Right lobe of liver (tissue), 6 donors: ENCODE results near the gene CUL3. TPM values are rescaled to one million over a fixed set of nuclear protein-coding genes. Genes with fewer than 3 reads are reported as not detected.

Experiments used
- ATAC-seq, 4 donors: fragments of 200-7000 bp; cut with Tn5 transposase; one replicate each; pipeline ENCODE4 v1.9.1; 2020; ENCODE audit warnings: mild to moderate bottlenecking in 4 of 4, moderate library complexity in 4 of 4
- DNase-seq, 3 donors: peaks; one replicate each; pipeline ENCODE4 v3.0.0-alpha.2; 2020
- H3K27ac ChIP-seq, 3 donors: fragments of 200-600 bp; one replicate each; pipeline ENCODE4 v1.8.0; 2022
- H3K27me3 ChIP-seq, 2 donors: fragments of 200-600 bp; one replicate each; pipeline ENCODE4 v1.8.0; 2022
- H3K36me3 ChIP-seq, 4 donors: fragments of 200-600 bp; sonication (generic) in 1 of 4; one replicate each; pipeline versions ENCODE4 v1.5.1 to v1.8.0; 2017 to 2022; ENCODE audit warnings: control low read depth in 1 of 4
- H3K4me1 ChIP-seq, 4 donors: fragments of 200-600 bp; sonication (generic) in 1 of 4; one replicate each; pipeline versions ENCODE4 v1.5.1 to v1.8.0; 2017 to 2022; ENCODE audit warnings: control low read depth in 1 of 4
- H3K4me3 ChIP-seq, 3 donors: fragments of 200-600 bp; one replicate each; pipeline ENCODE4 v1.8.0; 2022
- H3K9me3 ChIP-seq, 4 donors: fragments of 200-600 bp; sonication (generic) in 1 of 4; one replicate each; pipeline versions ENCODE4 v1.5.1 to v1.8.0; 2017 to 2022; ENCODE audit warnings: control low read depth in 1 of 4
- POLR2A ChIP-seq: fragments of 450-650 bp; IDR thresholded peaks from one replicate; pipeline ENCODE4 v1.6.1; 2017; ENCODE audit warnings: antibody characterized with exemption, mild to moderate bottlenecking
- WGBS: methylation state at CpG from one replicate; pipeline ENCODE4 v1.1.6; 2018; ENCODE audit warnings: low coverage, low lambda C conversion rate; ENCODE audit not compliant: insufficient coverage; ENCODE audit errors: missing lambda C conversion rate; 5-methylcytosine and 5-hydroxymethylcytosine counted together
- intact Hi-C, 2 donors: fragments of 100-400 bp; cut with DNase I; formaldehyde crosslinking; loops; one replicate each; pipeline versions ENCODE4 v1.11.2 to v1.14.1; 2022
- total RNA-seq, 6 experiments: library from RNA; depleted of rRNA in 2 of 6; stranded (reverse); fragments of >200 nt in 2 of 6; fragmentation: NEBNext Ultra II Directional in 3 of 6; extraction: Animal tissue kit (Norgen Biotek cat#: 25700) in 3 of 6; gene quantifications; one replicate each; pipeline versions ENCODE4 v1.1.0 to v1.2.4, GENCODE V29; 2016 to 2023
- TF ChIP-seq, protein P1 (sequence below), 4 donors: fragments of 200-600 bp in 3 of 4; fragments of 450-650 bp in 1 of 4; IDR thresholded peaks; one replicate each; pipeline versions ENCODE4 v1.5.1 to v1.8.0; 2016 to 2022; ENCODE audit warnings: antibody characterized with exemption in 4 of 4, mild to moderate bottlenecking in 2 of 4
- donor health status: DM: no; HTN: yes; CAD: no.
- donor health status: DM: no; HTN: no; CAD: no.
- donor health status: DM: no; HTN: no; CAD: no.
- donor health status: DM: no; HTN: yes; CAD: no.
- donor health status: DM: no; HTN: yes; CAD: no.

The CUL3 gene
- total RNA-seq, 6 experiments from 2014 or later: 30.3 to 46.2 (median 40.3) TPM

- no peak for ATAC-seq
- H3K4me3 ChIP-seq: no peak overlapping the region
- no peak for DNase-seq
- H3K27ac ChIP-seq: no peak overlapping the region
- H3K4me1 ChIP-seq: no peaks in the 10 kb centered on the region
- intact Hi-C loops: no loop called here
- H3K27me3 ChIP-seq: no peaks in the 10 kb centered on the region
- H3K36me3 ChIP-seq: peaks cover 0 to 7% (median 0%) of the 10 kb centered on the region in 4 donors
- TF ChIP-seq, protein P1, sequence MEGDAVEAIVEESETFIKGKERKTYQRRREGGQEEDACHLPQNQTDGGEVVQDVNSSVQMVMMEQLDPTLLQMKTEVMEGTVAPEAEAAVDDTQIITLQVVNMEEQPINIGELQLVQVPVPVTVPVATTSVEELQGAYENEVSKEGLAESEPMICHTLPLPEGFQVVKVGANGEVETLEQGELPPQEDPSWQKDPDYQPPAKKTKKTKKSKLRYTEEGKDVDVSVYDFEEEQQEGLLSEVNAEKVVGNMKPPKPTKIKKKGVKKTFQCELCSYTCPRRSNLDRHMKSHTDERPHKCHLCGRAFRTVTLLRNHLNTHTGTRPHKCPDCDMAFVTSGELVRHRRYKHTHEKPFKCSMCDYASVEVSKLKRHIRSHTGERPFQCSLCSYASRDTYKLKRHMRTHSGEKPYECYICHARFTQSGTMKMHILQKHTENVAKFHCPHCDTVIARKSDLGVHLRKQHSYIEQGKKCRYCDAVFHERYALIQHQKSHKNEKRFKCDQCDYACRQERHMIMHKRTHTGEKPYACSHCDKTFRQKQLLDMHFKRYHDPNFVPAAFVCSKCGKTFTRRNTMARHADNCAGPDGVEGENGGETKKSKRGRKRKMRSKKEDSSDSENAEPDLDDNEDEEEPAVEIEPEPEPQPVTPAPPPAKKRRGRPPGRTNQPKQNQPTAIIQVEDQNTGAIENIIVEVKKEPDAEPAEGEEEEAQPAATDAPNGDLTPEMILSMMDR (IDR thresholded peaks at IDR 0.05): no peak
- no peak for TF ChIP-seq POLR2A
- no peaks in the 10 kb centered on the region for H3K9me3 ChIP-seq
- WGBS: 82% methylated on average over 1 of the region's 1 CpG
Observed at GRCh38 chr2:224532441-224532840, 52.7 kb downstream of the CUL3 start.

- Histone ChIP-seq H3K36me3 (no peaks in the 10 kb centered on the region), H3K4me3 (no peak overlapping the region), H3K4me1 (peaks cover 0 to 19% (median 0%) of the 10 kb centered on the region in 4 donors), H3K27ac (no peak overlapping the region), H3K9me3 (no peaks in the 10 kb centered on the region), H3K27me3 (no peaks in the 10 kb centered on the region)
- DNase-seq (no peak), ATAC-seq (no peak)
- intact Hi-C loops: no loop called here
- 77% methylated on average over 3 of the region's 3 CpGs for WGBS
- TF ChIP-seq POLR2A: no peak
- TF ChIP-seq, protein P1 (IDR thresholded peaks at IDR 0.05): no peak
Observed at GRCh38 chr2:224528171-224528570, 57.0 kb downstream of the CUL3 start.

- DNase-seq (no peak), ATAC-seq (no peak)
- Histone ChIP-seq H3K36me3 (no peaks in the 10 kb centered on the region), H3K9me3 (no peaks in the 10 kb centered on the region), H3K27me3 (no peaks in the 10 kb centered on the region), H3K4me1 (peaks cover 0 to 26% (median 2%) of the 10 kb centered on the region in 4 donors), H3K4me3 (no peak overlapping the region), H3K27ac (no peak overlapping the region)
- intact Hi-C loops: no loop called here
- no peak for TF ChIP-seq POLR2A
- TF ChIP-seq, protein P1 (IDR thresholded peaks at IDR 0.05): no peak
- 83% methylated on average over 1 of the region's 1 CpG for WGBS
Observed at GRCh38 chr2:224525774-224526173, 59.4 kb downstream of the CUL3 start.

DNA sequence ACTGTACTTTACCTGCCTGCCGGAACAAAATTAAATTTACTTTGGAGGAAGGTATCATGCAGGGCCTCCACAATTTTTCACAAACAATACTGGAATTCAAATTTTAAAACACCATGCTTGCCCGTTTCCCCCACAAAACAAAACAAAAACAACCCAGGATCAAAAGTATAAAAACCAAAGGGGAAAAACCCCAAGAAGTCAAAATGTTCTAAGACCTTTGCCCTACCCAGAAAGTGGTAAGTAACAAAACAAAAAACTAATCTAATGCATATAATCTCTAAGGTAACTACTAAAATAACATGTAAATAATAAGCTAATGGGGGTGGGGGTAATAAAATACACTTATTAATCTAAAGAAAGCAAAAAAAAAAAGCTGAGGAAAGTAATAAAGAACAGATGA is 60.5 kb downstream of the CUL3 start:
- Histone ChIP-seq H3K9me3 (no peaks in the 10 kb centered on the region), H3K27ac (no peak overlapping the region), H3K36me3 (no peaks in the 10 kb centered on the region), H3K27me3 (no peaks in the 10 kb centered on the region), H3K4me3 (no peak overlapping the region), H3K4me1 (peaks cover 0 to 38% (median 7%) of the 10 kb centered on the region in 4 donors)
- ATAC-seq (peak in 1 of 4 donors; percentile 12), DNase-seq (no peak)
- WGBS: 19% methylated on average over 2 of the region's 2 CpGs
- TF ChIP-seq, protein P1 (IDR thresholded peaks at IDR 0.05): no peak
- no peak for TF ChIP-seq POLR2A
- intact Hi-C loops: no loop called here
